Choroid plexus epithelial cell (primary cell): ENCODE data around the gene PLCL2.

Source experiments
- DNase-seq: peaks from one replicate; pipeline ENCODE4 v3.0.0-alpha.2; 2010; ENCODE audit warnings: low read depth
- H3K4me3 ChIP-seq: 2 replicates; pipeline ENCODE4 v1.5.1; 2011; ENCODE audit warnings: low read depth, mild to moderate bottlenecking, control low read depth, low read length, moderate library complexity
- TF ChIP-seq, protein P1 (sequence below): conservative IDR thresholded peaks from 2 replicates; pipeline ENCODE4 v1.5.1; 2011; ENCODE audit warnings: low read depth, mild to moderate bottlenecking, control low read depth, inconsistent platforms, low read length, moderate library complexity

The PLCL2 gene

DNA sequence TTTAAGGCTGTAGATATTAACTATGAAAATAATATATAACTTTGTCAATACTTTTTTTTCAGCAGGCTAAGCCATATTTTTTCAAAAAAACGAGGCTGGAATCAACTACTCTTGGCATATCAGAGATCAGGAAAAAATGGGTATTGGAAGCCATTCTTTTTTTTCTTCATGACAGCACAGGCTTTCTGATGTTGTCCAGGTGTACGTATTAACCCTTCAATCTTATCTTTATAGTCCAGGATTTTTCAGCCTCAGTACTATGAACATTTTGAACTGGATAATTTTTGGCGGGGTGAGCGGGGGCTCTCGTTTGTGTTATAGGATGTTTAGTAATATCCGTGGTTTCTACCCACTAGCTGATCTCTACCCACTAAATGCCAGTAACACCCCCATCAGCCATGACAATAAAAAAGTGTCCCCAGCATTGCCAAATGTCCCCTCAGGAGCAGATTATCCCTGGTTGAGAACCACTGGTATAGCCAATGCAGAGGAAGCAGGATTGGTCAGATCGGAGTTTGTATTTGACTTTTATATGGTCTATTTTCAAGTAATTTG, 52.0 kb downstream of the PLCL2 start:
- no peak overlapping the region for H3K4me3 ChIP-seq
- TF ChIP-seq, protein P1, sequence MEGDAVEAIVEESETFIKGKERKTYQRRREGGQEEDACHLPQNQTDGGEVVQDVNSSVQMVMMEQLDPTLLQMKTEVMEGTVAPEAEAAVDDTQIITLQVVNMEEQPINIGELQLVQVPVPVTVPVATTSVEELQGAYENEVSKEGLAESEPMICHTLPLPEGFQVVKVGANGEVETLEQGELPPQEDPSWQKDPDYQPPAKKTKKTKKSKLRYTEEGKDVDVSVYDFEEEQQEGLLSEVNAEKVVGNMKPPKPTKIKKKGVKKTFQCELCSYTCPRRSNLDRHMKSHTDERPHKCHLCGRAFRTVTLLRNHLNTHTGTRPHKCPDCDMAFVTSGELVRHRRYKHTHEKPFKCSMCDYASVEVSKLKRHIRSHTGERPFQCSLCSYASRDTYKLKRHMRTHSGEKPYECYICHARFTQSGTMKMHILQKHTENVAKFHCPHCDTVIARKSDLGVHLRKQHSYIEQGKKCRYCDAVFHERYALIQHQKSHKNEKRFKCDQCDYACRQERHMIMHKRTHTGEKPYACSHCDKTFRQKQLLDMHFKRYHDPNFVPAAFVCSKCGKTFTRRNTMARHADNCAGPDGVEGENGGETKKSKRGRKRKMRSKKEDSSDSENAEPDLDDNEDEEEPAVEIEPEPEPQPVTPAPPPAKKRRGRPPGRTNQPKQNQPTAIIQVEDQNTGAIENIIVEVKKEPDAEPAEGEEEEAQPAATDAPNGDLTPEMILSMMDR, result no peak
- DNase-seq, result no peak

DNA sequence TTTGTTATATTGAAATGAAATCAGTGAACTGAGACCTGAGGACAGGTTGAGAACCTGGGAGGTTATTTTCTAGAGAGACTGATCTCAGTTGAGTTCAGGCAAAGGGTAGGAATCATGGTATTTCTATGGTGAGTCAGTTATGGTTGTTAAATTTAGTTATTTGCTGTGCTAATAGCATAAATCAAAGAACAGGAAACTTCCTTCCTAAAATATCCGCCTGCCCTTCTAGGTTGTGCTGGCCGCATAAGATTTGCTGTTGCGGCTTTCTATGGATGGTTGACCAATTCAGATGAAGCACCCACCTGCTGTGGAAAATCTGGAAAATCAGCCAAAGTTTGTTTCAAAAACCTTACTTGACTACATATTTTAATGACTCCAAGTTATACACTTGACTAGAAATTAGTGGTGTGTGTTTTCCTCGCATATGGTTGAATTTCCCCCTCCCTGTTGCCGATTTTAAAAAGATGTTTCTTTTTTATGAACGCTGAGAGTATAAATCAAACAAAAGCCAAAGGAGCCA, 52.6 kb downstream of the PLCL2 start:
- no peak overlapping the region for H3K4me3 ChIP-seq
- TF ChIP-seq, protein P1, result no peak
- DNase-seq, result no peak

DNA sequence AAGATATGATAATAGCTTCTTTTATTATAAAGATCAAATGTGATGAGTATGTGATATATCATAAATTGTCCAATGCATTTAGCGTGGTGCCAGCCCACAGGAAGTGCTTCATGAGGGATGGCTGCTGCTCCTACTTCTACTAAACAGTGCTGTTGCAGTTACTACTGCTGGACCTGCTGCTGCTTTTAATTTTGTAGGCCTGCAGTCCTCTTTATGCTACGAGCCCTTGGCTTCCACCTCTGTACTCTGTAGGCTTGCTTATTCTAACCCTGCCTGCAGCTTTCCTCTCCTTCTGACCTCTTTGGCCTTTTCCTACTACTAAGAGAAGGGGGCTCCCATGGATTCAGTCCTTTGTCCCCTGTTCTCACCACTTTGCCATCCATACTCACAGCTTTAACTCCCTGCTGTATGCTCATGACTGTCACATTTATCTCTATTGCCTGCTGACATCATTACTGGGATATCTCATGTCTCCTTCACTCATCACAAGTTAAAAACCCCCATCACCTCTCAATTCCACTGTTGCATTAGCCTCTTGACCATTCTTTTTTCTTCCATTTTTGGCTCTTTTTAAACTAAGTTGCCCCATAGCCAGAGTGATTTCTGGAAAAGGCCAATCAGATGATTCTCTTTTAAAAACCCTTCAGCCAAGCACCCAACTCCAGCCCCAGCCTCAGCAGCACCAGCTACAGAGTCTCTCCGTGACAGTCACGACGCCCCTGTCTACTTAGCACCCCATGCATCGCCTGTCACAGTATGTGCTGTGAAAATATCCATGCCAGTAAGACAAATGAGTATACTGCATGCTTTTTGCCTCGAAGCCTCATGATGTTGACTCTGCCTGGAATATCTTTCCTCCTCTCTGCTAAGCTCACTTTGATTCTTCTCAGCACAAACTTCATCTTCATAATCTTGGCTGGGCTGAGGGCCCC, 56.3 kb downstream of the PLCL2 start:
- TF ChIP-seq, protein P1, result no peak
- no peak overlapping the region for H3K4me3 ChIP-seq
- DNase-seq, result no peak

DNA sequence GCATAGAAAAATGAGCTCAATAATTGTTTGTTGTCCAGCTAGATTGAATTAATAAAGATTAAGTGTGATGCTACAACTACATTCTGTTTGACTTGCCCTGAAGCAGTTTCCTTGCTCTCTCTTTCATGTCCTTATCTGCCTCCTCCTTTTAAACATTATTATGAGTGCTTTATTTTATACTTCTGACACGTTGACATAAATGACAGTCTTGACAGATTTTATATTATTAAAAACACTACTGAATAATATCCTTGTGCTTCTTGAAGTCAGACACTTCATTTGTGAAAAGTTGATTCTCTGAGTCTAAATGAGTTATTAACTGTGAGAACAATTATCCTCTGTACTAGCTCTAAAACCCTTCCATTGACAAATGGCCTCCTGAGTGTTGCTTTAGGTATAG, 58.2 kb downstream of the PLCL2 start:
- DNase-seq, result no peak
- TF ChIP-seq, protein P1, result no peak
- no peak overlapping the region for H3K4me3 ChIP-seq

DNA sequence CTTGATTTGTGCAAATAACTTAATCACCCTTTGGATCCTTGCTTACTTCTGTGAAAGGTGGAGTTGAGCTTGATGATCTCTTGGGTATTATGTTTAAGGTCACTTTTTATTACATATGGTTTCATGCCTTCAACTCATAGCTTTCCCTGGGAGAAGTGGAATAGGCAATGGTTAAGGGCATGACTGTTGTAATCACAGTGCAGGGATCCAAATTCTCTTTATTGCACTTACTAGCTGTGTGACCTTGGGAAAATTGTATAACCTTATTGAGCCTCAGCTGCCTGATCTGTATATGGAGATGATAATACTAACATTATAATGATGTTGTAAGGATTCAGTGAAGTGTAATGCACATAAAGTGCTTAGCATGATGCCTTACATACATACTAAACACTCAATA, 59.1 kb downstream of the PLCL2 start:
- TF ChIP-seq, protein P1, result no peak
- H3K4me3 ChIP-seq, result no peak overlapping the region
- no peak for DNase-seq

DNA sequence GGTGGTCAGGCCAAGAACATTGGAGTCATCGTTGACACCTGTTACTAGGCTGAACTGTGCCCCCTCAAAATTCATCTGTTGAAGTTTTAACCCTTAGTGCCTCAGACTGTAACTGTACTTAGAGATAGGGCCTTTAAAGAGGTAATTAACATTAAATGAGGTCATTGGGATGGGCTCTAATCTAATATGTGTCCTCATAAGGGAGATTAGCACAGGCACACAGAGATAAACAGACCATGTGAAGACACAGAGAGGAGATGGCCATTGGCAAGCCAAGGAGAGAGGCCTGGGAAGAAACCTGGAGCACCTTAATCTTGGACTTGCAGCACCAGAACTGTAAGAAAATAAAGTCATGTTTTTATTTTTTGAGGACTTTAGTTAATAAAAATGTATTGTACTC, 59.6 kb downstream of the PLCL2 start:
- TF ChIP-seq, protein P1, result no peak
- no peak overlapping the region for H3K4me3 ChIP-seq
- no peak for DNase-seq
